GM23338 (cell line): ENCODE results near the gene ZNF674. TPM values are rescaled to one million over a fixed set of nuclear protein-coding genes. Genes with fewer than 3 reads are reported as not detected.

Experiments used
- ATAC-seq: fragments of 200-7000 bp; cut with Tn5 transposase; 3 replicates; pipeline ENCODE4 v1.9.1; 2020
- DNase-seq: peaks from one replicate; pipeline ENCODE4 v3.0.0-alpha.2; 2015; ENCODE audit warnings: low spot score
- H2AFZ ChIP-seq: fragments of 200-600 bp; sonication (generic); 2 replicates; pipeline ENCODE4 v1.8.0; 2016; ENCODE audit warnings: antibody characterized with exemption, mild to moderate bottlenecking, moderate library complexity
- H3F3A ChIP-seq: fragments of 200-600 bp; sonication (generic); replicated peaks from 2 replicates; pipeline ENCODE4 v1.8.0; 2017; ENCODE audit warnings: antibody characterized with exemption, mixed run types, low read depth
- H3K27ac ChIP-seq: fragments of 200-600 bp; sonication (generic); 2 replicates; pipeline ENCODE4 v1.6.1; 2016; ENCODE audit warnings: low read depth
- H3K27me3 ChIP-seq: fragments of 200-600 bp; sonication (generic); 2 replicates; pipeline ENCODE4 v1.8.0; 2016; ENCODE audit warnings: mild to moderate bottlenecking, mixed run types, moderate library complexity; ENCODE audit not compliant: insufficient read depth
- H3K36me3 ChIP-seq: fragments of 200-600 bp; sonication (generic); 2 replicates; pipeline ENCODE4 v1.8.0; 2016; ENCODE audit warnings: mild to moderate bottlenecking; ENCODE audit not compliant: insufficient read depth
- H3K4me1 ChIP-seq: fragments of 200-600 bp; sonication (generic); 2 replicates; pipeline ENCODE4 v1.8.0; 2016; ENCODE audit warnings: mild to moderate bottlenecking, moderate library complexity; ENCODE audit not compliant: insufficient read depth
- H3K4me2 ChIP-seq: fragments of 200-600 bp; sonication (generic); 2 replicates; pipeline ENCODE4 v1.7.1; 2017; ENCODE audit warnings: mixed run types
- H3K4me3 ChIP-seq: fragments of 200-600 bp; sonication (generic); 2 replicates; pipeline ENCODE4 v1.6.1; 2016; ENCODE audit warnings: mixed run types
- H3K79me2 ChIP-seq: fragments of 200-600 bp; sonication (generic); replicated peaks from 2 replicates; pipeline ENCODE4 v1.8.0; 2017; ENCODE audit warnings: mild to moderate bottlenecking; ENCODE audit not compliant: insufficient read depth
- H3K9me2 ChIP-seq: fragments of 200-600 bp; sonication (generic); 2 replicates; pipeline ENCODE4 v1.8.0; 2017; ENCODE audit not compliant: insufficient read depth
- H4K20me1 ChIP-seq: fragments of 200-600 bp; sonication (generic); replicated peaks from 2 replicates; pipeline ENCODE4 v1.8.0; 2017; ENCODE audit warnings: mild to moderate bottlenecking; ENCODE audit not compliant: insufficient read depth
- H3K27ac Mint-ChIP-seq: 2 replicates; pipeline ENCODE4 v1.8.0; 2020; ENCODE audit warnings: inconsistent platforms, mild to moderate bottlenecking, moderate library complexity, mixed read lengths
- H3K27me3 Mint-ChIP-seq: 3 replicates; pipeline ENCODE4 v1.8.0; 2022; ENCODE audit warnings: low read depth, mild to moderate bottlenecking, moderate library complexity, mixed read lengths, inconsistent platforms; ENCODE audit not compliant: insufficient read depth, poor library complexity
- H3K36me3 Mint-ChIP-seq: 3 replicates; pipeline ENCODE4 v1.8.0; 2021; ENCODE audit warnings: low read depth, mild to moderate bottlenecking, inconsistent platforms, moderate library complexity, mixed read lengths
- H3K4me1 Mint-ChIP-seq: 3 replicates; pipeline ENCODE4 v1.8.0; 2020; ENCODE audit warnings: mild to moderate bottlenecking, inconsistent platforms, mixed read lengths
- H3K4me3 Mint-ChIP-seq: 3 replicates; pipeline ENCODE4 v1.8.0; 2021; ENCODE audit warnings: moderate library complexity, mild to moderate bottlenecking, inconsistent platforms, mixed read lengths
- H3K9me3 Mint-ChIP-seq: 3 replicates; pipeline ENCODE4 v1.8.0; 2020; ENCODE audit warnings: moderate library complexity, mild to moderate bottlenecking, inconsistent platforms, mixed read lengths
- CREB1 ChIP-seq: fragments of 250-450 bp; sonication (Bioruptor Pico); IDR thresholded peaks from 2 replicates; pipeline ENCODE4 v1.5.0; 2020; ENCODE audit warnings: low read depth, mild to moderate bottlenecking, moderate library complexity
- EZH2phosphoT487 ChIP-seq: fragments of 200-600 bp; sonication (generic); IDR thresholded peaks from one replicate; pipeline ENCODE4 v1.8.1; 2018; ENCODE audit warnings: antibody characterized with exemption; ENCODE audit not compliant: unreplicated experiment
- JUNB ChIP-seq: IDR thresholded peaks from one replicate; pipeline ENCODE4 v1.6.1; 2016; ENCODE audit warnings: antibody characterized with exemption; ENCODE audit not compliant: unreplicated experiment
- NANOG ChIP-seq: IDR thresholded peaks from 2 replicates; pipeline ENCODE4 v1.6.1; 2016; ENCODE audit warnings: antibody characterized with exemption, borderline replicate concordance
- POLR2AphosphoS5 ChIP-seq: IDR thresholded peaks from 2 replicates; pipeline ENCODE4 v1.6.1; 2016; ENCODE audit warnings: antibody characterized with exemption, low read depth
- ZNF331 ChIP-seq: fragments of 250-450 bp; sonication (Bioruptor Pico); IDR thresholded peaks from 2 replicates; pipeline ENCODE4 v1.5.0; 2020; ENCODE audit warnings: low read depth, mild to moderate bottlenecking, moderate library complexity
- polyA plus RNA-seq: library from polyadenylated mRNA; unstranded; fragments of >200 nt; fragmentation: Nextera tagmentation; extraction: Ambion mirVana; gene quantifications from 2 replicates; pipeline ENCODE4 v1.2.1, GENCODE V29; 2016
- total RNA-seq: library from RNA; depleted of rRNA; stranded (reverse); fragments of >200 nt; shearing (Covaris generic); gene quantifications from 2 replicates; pipeline ENCODE4 v1.2.3, GENCODE V29; 2014
- TF ChIP-seq, protein P1 (sequence below), 2 experiments: fragments of 200-600 bp in 1 of 2; sonication (generic) in 1 of 2; conservative IDR thresholded peaks; 2 replicates each; pipeline versions ENCODE4 v1.5.1 to v1.6.1; 2016 to 2017; ENCODE audit warnings: antibody characterized with exemption in 2 of 2, low read depth in 2 of 2, mild to moderate bottlenecking in 2 of 2, moderate library complexity in 1 of 2
- TF ChIP-seq, protein P2 (sequence below): IDR thresholded peaks from one replicate; pipeline ENCODE4 v1.6.1; 2018; ENCODE audit warnings: antibody characterized with exemption; ENCODE audit not compliant: unreplicated experiment
- TF ChIP-seq, protein P3 (sequence below): IDR thresholded peaks from 2 replicates; pipeline ENCODE4 v1.6.1; 2016; ENCODE audit warnings: antibody characterized with exemption
- TF ChIP-seq, protein P4 (sequence below): fragments of 250-450 bp; sonication (Bioruptor Pico); IDR thresholded peaks from 2 replicates; pipeline ENCODE4 v1.5.0; 2020; ENCODE audit warnings: mild to moderate bottlenecking, moderate library complexity

The ZNF674 gene
- total and polyA plus RNA-seq, 2 experiments from 2014 or later: 3.0 to 5.5 TPM

DNA sequence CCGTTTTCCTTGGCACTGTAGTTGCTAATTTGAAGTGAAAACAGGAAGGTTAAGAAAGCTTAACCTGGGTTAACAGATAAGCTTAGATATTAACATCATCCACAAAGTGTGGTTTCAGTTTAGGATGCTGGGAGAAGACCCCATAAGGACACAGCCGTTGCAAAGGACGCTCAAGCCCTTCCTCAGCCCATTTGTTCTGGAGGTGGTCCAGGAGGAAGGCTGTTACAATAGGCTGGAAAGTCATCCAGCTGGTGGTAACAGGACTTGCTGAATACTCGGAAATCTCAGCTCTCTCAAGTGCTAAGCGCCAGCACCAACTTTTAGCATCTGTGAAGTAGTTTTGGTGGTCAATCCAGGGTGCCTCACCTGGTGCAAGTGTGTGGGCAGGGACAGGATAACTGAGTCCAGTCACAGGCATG, 42.5 kb upstream of the ZNF674 start:
- Histone ChIP-seq H3K4me1 (peaks cover 36% of the 10 kb centered on the region), H3K27ac (peak overlapping the region; percentile 72), H3K9me2 (no peaks in the 10 kb centered on the region), H3K4me2 (peak overlapping the region; percentile 64), H3F3A (no peaks in the 10 kb centered on the region), H2AFZ (no peak overlapping the region), H3K79me2 (peaks cover 58% of the 10 kb centered on the region), H4K20me1 (no peaks in the 10 kb centered on the region), H3K4me3 (peak overlapping the region; percentile 39), H3K36me3 (no peaks in the 10 kb centered on the region), H3K27me3 (no peaks in the 10 kb centered on the region)
- Mint-ChIP-seq H3K9me3 (no peaks in the 10 kb centered on the region), H3K4me3 (peak overlapping the region; percentile 50), H3K27ac (0 out of 2 replicates have a peak overlapping the region, but pooled peaks have one; percentile 44), H3K36me3 (peaks cover 3% of the 10 kb centered on the region; the same call in 2 of the 3 replicates), H3K4me1 (peaks cover 46% of the 10 kb centered on the region), H3K27me3 (peaks cover 3% of the 10 kb centered on the region)
- ATAC-seq: peak; percentile 38
- no peak for DNase-seq
- TF ChIP-seq, protein P1, sequence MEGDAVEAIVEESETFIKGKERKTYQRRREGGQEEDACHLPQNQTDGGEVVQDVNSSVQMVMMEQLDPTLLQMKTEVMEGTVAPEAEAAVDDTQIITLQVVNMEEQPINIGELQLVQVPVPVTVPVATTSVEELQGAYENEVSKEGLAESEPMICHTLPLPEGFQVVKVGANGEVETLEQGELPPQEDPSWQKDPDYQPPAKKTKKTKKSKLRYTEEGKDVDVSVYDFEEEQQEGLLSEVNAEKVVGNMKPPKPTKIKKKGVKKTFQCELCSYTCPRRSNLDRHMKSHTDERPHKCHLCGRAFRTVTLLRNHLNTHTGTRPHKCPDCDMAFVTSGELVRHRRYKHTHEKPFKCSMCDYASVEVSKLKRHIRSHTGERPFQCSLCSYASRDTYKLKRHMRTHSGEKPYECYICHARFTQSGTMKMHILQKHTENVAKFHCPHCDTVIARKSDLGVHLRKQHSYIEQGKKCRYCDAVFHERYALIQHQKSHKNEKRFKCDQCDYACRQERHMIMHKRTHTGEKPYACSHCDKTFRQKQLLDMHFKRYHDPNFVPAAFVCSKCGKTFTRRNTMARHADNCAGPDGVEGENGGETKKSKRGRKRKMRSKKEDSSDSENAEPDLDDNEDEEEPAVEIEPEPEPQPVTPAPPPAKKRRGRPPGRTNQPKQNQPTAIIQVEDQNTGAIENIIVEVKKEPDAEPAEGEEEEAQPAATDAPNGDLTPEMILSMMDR (conservative IDR thresholded peaks at IDR 0.05; ENCODE audit: low read depth in 2 of 2): no peak
- TF ChIP-seq NANOG (no peak), EZH2phosphoT487 (no peak), CREB1 (CRISPR knock-in tag) (no peak), JUNB (no peak), POLR2AphosphoS5 (no peak), ZNF331 (CRISPR knock-in tag) (no peak)
- TF ChIP-seq, protein P2, sequence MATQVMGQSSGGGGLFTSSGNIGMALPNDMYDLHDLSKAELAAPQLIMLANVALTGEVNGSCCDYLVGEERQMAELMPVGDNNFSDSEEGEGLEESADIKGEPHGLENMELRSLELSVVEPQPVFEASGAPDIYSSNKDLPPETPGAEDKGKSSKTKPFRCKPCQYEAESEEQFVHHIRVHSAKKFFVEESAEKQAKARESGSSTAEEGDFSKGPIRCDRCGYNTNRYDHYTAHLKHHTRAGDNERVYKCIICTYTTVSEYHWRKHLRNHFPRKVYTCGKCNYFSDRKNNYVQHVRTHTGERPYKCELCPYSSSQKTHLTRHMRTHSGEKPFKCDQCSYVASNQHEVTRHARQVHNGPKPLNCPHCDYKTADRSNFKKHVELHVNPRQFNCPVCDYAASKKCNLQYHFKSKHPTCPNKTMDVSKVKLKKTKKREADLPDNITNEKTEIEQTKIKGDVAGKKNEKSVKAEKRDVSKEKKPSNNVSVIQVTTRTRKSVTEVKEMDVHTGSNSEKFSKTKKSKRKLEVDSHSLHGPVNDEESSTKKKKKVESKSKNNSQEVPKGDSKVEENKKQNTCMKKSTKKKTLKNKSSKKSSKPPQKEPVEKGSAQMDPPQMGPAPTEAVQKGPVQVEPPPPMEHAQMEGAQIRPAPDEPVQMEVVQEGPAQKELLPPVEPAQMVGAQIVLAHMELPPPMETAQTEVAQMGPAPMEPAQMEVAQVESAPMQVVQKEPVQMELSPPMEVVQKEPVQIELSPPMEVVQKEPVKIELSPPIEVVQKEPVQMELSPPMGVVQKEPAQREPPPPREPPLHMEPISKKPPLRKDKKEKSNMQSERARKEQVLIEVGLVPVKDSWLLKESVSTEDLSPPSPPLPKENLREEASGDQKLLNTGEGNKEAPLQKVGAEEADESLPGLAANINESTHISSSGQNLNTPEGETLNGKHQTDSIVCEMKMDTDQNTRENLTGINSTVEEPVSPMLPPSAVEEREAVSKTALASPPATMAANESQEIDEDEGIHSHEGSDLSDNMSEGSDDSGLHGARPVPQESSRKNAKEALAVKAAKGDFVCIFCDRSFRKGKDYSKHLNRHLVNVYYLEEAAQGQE: no peak
- TF ChIP-seq, protein P3, sequence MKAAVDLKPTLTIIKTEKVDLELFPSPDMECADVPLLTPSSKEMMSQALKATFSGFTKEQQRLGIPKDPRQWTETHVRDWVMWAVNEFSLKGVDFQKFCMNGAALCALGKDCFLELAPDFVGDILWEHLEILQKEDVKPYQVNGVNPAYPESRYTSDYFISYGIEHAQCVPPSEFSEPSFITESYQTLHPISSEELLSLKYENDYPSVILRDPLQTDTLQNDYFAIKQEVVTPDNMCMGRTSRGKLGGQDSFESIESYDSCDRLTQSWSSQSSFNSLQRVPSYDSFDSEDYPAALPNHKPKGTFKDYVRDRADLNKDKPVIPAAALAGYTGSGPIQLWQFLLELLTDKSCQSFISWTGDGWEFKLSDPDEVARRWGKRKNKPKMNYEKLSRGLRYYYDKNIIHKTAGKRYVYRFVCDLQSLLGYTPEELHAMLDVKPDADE: no peak
- TF ChIP-seq, protein P4, sequence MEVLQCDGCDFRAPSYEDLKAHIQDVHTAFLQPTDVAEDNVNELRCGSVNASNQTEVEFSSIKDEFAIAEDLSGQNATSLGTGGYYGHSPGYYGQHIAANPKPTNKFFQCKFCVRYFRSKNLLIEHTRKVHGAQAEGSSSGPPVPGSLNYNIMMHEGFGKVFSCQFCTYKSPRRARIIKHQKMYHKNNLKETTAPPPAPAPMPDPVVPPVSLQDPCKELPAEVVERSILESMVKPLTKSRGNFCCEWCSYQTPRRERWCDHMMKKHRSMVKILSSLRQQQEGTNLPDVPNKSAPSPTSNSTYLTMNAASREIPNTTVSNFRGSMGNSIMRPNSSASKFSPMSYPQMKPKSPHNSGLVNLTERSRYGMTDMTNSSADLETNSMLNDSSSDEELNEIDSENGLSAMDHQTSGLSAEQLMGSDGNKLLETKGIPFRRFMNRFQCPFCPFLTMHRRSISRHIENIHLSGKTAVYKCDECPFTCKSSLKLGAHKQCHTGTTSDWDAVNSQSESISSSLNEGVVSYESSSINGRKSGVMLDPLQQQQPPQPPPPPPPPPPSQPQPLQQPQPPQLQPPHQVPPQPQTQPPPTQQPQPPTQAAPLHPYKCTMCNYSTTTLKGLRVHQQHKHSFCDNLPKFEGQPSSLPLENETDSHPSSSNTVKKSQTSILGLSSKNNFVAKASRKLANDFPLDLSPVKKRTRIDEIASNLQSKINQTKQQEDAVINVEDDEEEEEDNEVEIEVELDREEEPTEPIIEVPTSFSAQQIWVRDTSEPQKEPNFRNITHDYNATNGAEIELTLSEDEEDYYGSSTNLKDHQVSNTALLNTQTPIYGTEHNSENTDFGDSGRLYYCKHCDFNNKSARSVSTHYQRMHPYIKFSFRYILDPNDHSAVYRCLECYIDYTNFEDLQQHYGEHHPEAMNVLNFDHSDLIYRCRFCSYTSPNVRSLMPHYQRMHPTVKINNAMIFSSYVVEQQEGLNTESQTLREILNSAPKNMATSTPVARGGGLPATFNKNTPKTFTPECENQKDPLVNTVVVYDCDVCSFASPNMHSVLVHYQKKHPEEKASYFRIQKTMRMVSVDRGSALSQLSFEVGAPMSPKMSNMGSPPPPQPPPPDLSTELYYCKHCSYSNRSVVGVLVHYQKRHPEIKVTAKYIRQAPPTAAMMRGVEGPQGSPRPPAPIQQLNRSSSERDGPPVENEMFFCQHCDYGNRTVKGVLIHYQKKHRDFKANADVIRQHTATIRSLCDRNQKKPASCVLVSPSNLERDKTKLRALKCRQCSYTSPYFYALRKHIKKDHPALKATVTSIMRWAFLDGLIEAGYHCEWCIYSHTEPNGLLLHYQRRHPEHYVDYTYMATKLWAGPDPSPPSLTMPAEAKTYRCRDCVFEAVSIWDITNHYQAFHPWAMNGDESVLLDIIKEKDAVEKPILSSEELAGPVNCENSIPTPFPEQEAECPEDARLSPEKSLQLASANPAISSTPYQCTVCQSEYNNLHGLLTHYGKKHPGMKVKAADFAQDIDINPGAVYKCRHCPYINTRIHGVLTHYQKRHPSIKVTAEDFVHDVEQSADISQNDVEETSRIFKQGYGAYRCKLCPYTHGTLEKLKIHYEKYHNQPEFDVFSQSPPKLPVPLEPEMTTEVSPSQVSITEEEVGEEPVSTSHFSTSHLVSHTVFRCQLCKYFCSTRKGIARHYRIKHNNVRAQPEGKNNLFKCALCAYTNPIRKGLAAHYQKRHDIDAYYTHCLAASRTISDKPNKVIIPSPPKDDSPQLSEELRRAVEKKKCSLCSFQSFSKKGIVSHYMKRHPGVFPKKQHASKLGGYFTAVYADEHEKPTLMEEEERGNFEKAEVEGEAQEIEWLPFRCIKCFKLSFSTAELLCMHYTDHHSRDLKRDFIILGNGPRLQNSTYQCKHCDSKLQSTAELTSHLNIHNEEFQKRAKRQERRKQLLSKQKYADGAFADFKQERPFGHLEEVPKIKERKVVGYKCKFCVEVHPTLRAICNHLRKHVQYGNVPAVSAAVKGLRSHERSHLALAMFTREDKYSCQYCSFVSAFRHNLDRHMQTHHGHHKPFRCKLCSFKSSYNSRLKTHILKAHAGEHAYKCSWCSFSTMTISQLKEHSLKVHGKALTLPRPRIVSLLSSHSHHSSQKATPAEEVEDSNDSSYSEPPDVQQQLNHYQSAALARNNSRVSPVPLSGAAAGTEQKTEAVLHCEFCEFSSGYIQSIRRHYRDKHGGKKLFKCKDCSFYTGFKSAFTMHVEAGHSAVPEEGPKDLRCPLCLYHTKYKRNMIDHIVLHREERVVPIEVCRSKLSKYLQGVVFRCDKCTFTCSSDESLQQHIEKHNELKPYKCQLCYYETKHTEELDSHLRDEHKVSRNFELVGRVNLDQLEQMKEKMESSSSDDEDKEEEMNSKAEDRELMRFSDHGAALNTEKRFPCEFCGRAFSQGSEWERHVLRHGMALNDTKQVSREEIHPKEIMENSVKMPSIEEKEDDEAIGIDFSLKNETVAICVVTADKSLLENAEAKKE: no peak
